Natural killer cell treated with Interleukin-12 subunit alpha and Interleukin-12 subunit beta and Interleukin-15 and Interleukin-18, amount 100 ng/mL, for 72 hours (primary cell): ENCODE measurements around the gene HS6ST3. TPM values are rescaled to one million over a fixed set of nuclear protein-coding genes. Genes with fewer than 3 reads are reported as not detected.

Experiments
- ATAC-seq, 2 donors: fragments of 150-1000 bp; cut with Tn5 transposase in 1 of 2; sonication (Bioruptor Pico), chemical (Tn5 transposase) in 1 of 2; 2 replicates each; pipeline ENCODE4 v1.10.0; 2021
- DNase-seq: peaks from one replicate; pipeline ENCODE4 v3.0.0; 2022; ENCODE audit warnings: low spot score
- H3K27ac Mint-ChIP-seq, 2 donors: 1 replicate in 1 of 2; 2 replicates in 1 of 2; pipeline ENCODE4 v1.8.0; 2022; ENCODE audit warnings: mixed read lengths in 2 of 2, mild to moderate bottlenecking in 1 of 2, moderate library complexity in 1 of 2
- H3K27me3 Mint-ChIP-seq, 2 donors: 1 replicate in 1 of 2; 2 replicates in 1 of 2; pipeline ENCODE4 v1.8.0; 2022; ENCODE audit warnings: mixed read lengths in 2 of 2
- H3K36me3 Mint-ChIP-seq: one replicate; pipeline ENCODE4 v1.8.0; 2022; ENCODE audit warnings: mixed read lengths
- H3K4me1 Mint-ChIP-seq, 2 donors: 1 replicate in 1 of 2; 2 replicates in 1 of 2; pipeline ENCODE4 v1.8.0; 2022; ENCODE audit warnings: low read depth in 2 of 2, mixed read lengths in 2 of 2, mild to moderate bottlenecking in 1 of 2
- H3K4me3 Mint-ChIP-seq: one replicate; pipeline ENCODE4 v1.8.0; 2022; ENCODE audit warnings: mixed read lengths
- H3K9me3 Mint-ChIP-seq: 2 replicates; pipeline ENCODE4 v1.8.0; 2022; ENCODE audit warnings: mixed read lengths
- total RNA-seq, 2 donors: library from RNA; stranded (reverse); gene quantifications; one replicate each; pipeline ENCODE4 v1.2.3, GENCODE V29; 2022

Gene HS6ST3
- total RNA-seq, 2 donors from 2014 or later = not detected

DNA sequence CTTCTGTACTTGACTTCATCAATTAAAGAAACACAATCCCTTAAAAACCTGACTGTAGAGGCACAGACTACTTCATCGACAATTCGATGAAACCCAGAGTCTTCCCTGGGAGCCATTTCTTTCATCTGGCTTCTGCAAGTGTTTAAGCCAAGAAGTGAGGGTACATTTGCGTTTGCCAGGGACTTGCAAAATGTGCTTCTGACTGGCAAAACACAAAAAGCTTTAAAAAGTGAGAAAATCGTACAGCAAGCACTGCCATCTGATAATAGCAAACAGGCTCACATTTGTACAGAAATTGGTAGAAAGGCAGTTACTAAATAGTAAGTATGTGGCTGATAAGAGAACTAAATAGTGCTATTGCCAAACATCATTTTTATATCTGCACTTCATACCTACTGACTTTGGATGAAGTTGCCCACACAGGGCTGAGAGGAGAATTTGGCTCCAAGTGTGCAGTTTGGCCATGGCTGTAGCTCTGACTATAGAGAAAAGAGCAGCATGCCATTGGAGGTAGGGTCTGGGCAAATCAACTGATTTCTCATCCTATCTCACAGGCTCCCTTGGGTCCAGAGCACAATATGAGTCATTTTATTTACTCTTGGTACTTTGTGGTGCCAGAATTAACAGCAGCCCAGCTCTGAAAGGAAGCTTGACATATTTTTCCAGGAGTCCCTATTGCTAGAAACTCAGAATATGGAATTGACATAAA, 546.2 kb downstream of the HS6ST3 start:
- no peak for ATAC-seq
- H3K36me3 Mint-ChIP-seq = no peaks in the 10 kb centered on the region
- H3K9me3 Mint-ChIP-seq = peaks cover 25% of the 10 kb centered on the region
- no peaks in the 10 kb centered on the region for H3K27me3 Mint-ChIP-seq
- H3K4me3 Mint-ChIP-seq = no peak overlapping the region
- no peak for DNase-seq
- H3K4me1 Mint-ChIP-seq = no peaks in the 10 kb centered on the region
- no peak overlapping the region for H3K27ac Mint-ChIP-seq

DNA sequence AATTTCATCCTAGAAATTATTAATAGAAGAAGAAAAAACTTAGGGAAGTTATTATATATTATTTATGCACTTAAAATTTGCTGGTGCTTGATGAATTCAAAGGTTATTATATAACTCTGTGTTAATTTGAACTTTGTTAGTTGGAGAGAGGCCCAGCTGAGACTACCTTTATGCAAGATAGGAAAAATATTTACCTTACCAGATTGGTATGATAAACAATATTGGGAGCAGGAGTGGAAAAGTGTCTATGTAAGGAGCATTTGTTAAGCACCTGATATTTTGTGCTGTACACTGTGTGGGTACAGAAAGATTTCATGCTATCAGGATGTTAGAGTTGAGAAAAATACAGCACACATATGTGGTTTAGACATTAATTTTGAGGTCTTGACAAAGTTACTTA, 547.1 kb downstream of the HS6ST3 start:
- Mint-ChIP-seq H3K36me3 (no peaks in the 10 kb centered on the region), H3K27ac (no peak overlapping the region), H3K9me3 (peaks cover 25% of the 10 kb centered on the region), H3K4me3 (no peak overlapping the region), H3K4me1 (no peaks in the 10 kb centered on the region), H3K27me3 (no peaks in the 10 kb centered on the region)
- no peak for ATAC-seq
- DNase-seq = no peak

DNA sequence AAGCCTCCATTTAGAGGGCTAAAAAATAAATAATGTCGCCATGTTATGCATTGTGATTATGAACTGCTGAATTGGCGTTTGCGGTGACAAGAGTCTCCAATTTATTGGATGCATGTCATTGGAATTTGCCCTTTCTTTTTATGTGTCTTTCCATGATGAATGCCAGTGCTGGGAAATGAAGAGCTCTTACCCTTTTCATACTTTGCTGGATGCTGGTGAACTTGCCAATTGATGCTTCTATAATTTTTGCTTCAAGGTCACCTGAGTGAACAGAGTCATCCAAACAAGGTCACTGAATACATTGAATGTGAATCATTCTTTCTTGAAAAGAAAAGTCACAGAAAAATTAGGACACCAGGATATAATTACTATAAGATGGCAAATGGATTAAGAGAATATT, 556.2 kb downstream of the HS6ST3 start:
- Mint-ChIP-seq H3K4me3 (no peak overlapping the region), H3K27ac (no peak overlapping the region), H3K36me3 (no peaks in the 10 kb centered on the region), H3K4me1 (no peaks in the 10 kb centered on the region), H3K27me3 (no peaks in the 10 kb centered on the region), H3K9me3 (peaks cover 17% of the 10 kb centered on the region)
- ATAC-seq = no peak
- DNase-seq = no peak

- DNase-seq = no peak
- ATAC-seq = no peak
- Mint-ChIP-seq H3K36me3 (no peaks in the 10 kb centered on the region), H3K27ac (no peak overlapping the region), H3K27me3 (no peaks in the 10 kb centered on the region), H3K4me1 (no peaks in the 10 kb centered on the region), H3K9me3 (peaks cover 17% of the 10 kb centered on the region), H3K4me3 (no peak overlapping the region)
Measured at GRCh38 chr13:96646515-96647211, 556.8 kb downstream of the HS6ST3 start.

- H3K9me3 Mint-ChIP-seq = peaks cover 13% of the 10 kb centered on the region
- no peaks in the 10 kb centered on the region for H3K4me1 Mint-ChIP-seq
- H3K27ac Mint-ChIP-seq = no peak overlapping the region
- no peaks in the 10 kb centered on the region for H3K27me3 Mint-ChIP-seq
- ATAC-seq (no peak), DNase-seq (no peak)
- no peak overlapping the region for H3K4me3 Mint-ChIP-seq
- no peaks in the 10 kb centered on the region for H3K36me3 Mint-ChIP-seq
Measured at GRCh38 chr13:96650301-96650886, 560.5 kb downstream of the HS6ST3 start.

- no peaks in the 10 kb centered on the region for H3K27me3 Mint-ChIP-seq
- DNase-seq = no peak
- ATAC-seq = no peak
- no peaks in the 10 kb centered on the region for H3K4me1 Mint-ChIP-seq
- peaks cover 16% of the 10 kb centered on the region for H3K9me3 Mint-ChIP-seq
- no peak overlapping the region for H3K4me3 Mint-ChIP-seq
- H3K27ac Mint-ChIP-seq = no peak overlapping the region
- no peaks in the 10 kb centered on the region for H3K36me3 Mint-ChIP-seq
Measured at GRCh38 chr13:96651598-96651997, 561.7 kb downstream of the HS6ST3 start.

DNA sequence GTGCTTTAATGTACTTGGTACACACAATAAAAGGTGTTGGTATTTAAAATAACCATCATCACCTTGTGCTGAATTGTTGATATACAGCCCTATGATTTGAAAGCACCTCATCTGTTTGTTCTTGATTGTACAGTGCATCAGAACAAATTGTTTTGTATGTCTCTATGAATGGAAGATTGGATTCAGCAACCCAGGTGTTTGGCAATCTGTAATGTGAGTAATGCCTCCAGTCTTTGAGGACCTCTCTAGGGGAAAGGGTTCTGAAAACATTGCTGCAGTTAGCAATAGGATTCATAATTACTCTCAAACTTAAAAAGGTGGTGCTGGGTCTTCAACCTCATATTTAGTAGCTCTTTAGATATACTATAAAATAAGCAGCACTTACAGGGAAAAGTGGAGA, 562.6 kb downstream of the HS6ST3 start:
- H3K9me3 Mint-ChIP-seq = peaks cover 16% of the 10 kb centered on the region
- DNase-seq (no peak), ATAC-seq (no peak)
- no peaks in the 10 kb centered on the region for H3K4me1 Mint-ChIP-seq
- H3K27me3 Mint-ChIP-seq = no peaks in the 10 kb centered on the region
- no peak overlapping the region for H3K27ac Mint-ChIP-seq
- H3K4me3 Mint-ChIP-seq = no peak overlapping the region
- no peaks in the 10 kb centered on the region for H3K36me3 Mint-ChIP-seq

DNA sequence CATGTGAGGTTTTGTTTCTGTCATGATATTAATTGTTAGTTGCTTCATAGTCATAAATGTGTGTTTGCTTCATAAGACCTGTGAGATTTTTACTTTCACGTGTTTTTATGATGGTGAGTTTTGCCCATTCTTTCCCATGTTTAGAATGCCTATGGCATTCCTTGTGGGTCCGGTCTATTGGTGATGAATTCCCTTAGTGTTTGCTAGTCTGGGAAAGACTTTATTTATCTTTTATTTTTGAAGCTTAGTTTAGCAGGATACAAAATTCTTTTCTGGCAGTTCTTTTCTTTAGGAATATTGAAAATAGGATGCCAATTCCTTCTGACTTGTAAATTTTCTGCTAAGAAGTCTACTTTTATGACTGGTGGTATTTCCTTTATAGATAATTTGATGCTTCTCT, 571.7 kb downstream of the HS6ST3 start:
- ATAC-seq = no peak
- no peaks in the 10 kb centered on the region for H3K27me3 Mint-ChIP-seq
- no peaks in the 10 kb centered on the region for H3K4me1 Mint-ChIP-seq
- H3K27ac Mint-ChIP-seq = no peak overlapping the region
- H3K9me3 Mint-ChIP-seq = peaks cover 15% of the 10 kb centered on the region
- peaks cover 6% of the 10 kb centered on the region for H3K36me3 Mint-ChIP-seq
- no peak overlapping the region for H3K4me3 Mint-ChIP-seq
- no peak for DNase-seq

- Mint-ChIP-seq H3K4me1 (no peaks in the 10 kb centered on the region), H3K9me3 (peaks cover 15% of the 10 kb centered on the region), H3K27ac (no peak overlapping the region)
Measured at GRCh38 chr13:96662036-96662435, 572.1 kb downstream of the HS6ST3 start.

GRCh38 chr13:96667294-96668018, 577.5 kb downstream of the HS6ST3 start:
- Mint-ChIP-seq H3K36me3 (peaks cover under 1% of the 10 kb centered on the region), H3K9me3 (peaks cover 15% of the 10 kb centered on the region), H3K27me3 (no peaks in the 10 kb centered on the region), H3K4me1 (no peaks in the 10 kb centered on the region), H3K27ac (no peak overlapping the region), H3K4me3 (no peak overlapping the region)
- DNase-seq (no peak), ATAC-seq (no peak)

More at GRCh38 chr13:96662036-96662435, 572.1 kb downstream of the HS6ST3 start:
- Mint-ChIP-seq H3K27me3 (no peaks in the 10 kb centered on the region), H3K4me3 (no peak overlapping the region), H3K36me3 (peaks cover 6% of the 10 kb centered on the region)
- ATAC-seq = no peak
- no peak for DNase-seq

DNA sequence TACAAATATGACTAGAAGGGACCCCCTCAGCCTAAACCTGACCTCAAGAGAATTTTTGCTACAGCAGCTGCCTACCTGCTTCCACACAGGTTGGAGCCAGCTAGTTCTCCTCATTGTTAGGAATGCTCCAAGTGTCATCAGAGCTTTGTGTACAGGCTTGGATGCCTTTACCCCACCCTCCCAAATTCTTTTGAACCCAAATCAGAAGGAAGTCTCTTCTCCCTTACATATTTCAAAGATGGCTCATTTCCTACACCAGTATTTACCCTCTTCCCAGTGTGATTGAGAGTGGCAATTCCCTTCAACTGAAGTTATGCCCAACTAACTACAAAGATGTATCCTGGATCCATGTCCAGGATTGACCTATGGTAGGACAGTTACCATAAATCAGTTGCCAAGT, 581.2 kb downstream of the HS6ST3 start:
- H3K4me3 Mint-ChIP-seq = no peak overlapping the region
- no peak overlapping the region for H3K27ac Mint-ChIP-seq
- H3K36me3 Mint-ChIP-seq = no peaks in the 10 kb centered on the region
- DNase-seq (no peak), ATAC-seq (no peak)
- H3K9me3 Mint-ChIP-seq = peaks cover 20% of the 10 kb centered on the region
- H3K4me1 Mint-ChIP-seq = no peaks in the 10 kb centered on the region
- no peaks in the 10 kb centered on the region for H3K27me3 Mint-ChIP-seq

GRCh38 chr13:96672016-96672415, 582.1 kb downstream of the HS6ST3 start:
- no peak overlapping the region for H3K27ac Mint-ChIP-seq
- H3K27me3 Mint-ChIP-seq = no peaks in the 10 kb centered on the region
- DNase-seq (no peak), ATAC-seq (no peak)
- H3K4me1 Mint-ChIP-seq = no peaks in the 10 kb centered on the region
- H3K9me3 Mint-ChIP-seq = peaks cover 20% of the 10 kb centered on the region
- no peak overlapping the region for H3K4me3 Mint-ChIP-seq
- H3K36me3 Mint-ChIP-seq = no peaks in the 10 kb centered on the region

DNA sequence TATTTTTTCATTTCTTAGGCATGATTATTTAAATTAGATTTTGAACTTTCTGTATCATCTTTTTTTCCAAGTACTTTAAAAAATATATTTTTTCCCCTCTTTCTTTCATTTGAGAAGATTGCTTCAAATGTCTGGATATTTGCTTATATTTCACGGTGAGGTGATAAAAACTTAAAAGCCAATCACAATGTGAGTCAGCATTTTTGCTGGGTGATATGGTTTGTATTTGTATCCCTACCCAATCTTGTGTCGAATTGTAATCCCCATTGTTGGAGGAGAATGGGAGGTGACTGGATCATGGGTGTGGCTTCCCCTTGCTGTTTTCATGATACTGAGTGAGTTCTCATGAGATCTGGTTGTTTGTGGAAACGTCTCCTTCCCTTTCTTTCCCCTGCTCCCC, 583.9 kb downstream of the HS6ST3 start:
- Mint-ChIP-seq H3K27me3 (no peaks in the 10 kb centered on the region), H3K27ac (no peak overlapping the region), H3K4me3 (no peak overlapping the region), H3K9me3 (peaks cover 21% of the 10 kb centered on the region), H3K36me3 (no peaks in the 10 kb centered on the region), H3K4me1 (no peaks in the 10 kb centered on the region)
- DNase-seq = no peak
- no peak for ATAC-seq

DNA sequence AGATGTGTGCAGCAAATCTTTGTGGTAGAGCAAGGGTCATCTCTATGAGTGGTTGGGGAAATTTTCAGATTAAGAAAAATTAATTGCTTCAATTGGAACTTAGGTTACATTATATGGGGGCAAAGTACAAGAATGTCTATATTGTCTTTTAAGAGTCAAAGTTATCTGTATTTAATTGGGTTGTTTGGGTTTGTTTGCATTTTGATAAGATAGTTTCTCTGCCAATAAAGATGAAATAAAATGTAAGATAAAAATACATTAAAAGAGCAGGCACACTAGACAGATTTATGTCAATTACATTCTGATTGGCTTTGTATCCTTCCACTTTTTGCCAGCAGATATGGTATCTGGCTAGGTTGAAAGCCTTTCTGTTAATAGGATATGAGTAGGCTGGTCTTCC, 587.1 kb downstream of the HS6ST3 start:
- ATAC-seq (no peak), DNase-seq (no peak)
- no peaks in the 10 kb centered on the region for H3K27me3 Mint-ChIP-seq

More for the DNA sequence above, 587.1 kb downstream of the HS6ST3 start:
- no peak overlapping the region for H3K4me3 Mint-ChIP-seq
- H3K36me3 Mint-ChIP-seq = no peaks in the 10 kb centered on the region
- no peak overlapping the region for H3K27ac Mint-ChIP-seq
- peaks cover 22% of the 10 kb centered on the region for H3K9me3 Mint-ChIP-seq
- no peaks in the 10 kb centered on the region for H3K4me1 Mint-ChIP-seq
